Hematopoietic multipotent progenitor cell treated with erythropoietin and hydrocortisone succinate and interleukin-3 and kit ligand, for 8 days (in vitro differentiated cells): ENCODE data around the gene RAB7A.

Source experiments
- DNase-seq: peaks from one replicate; pipeline ENCODE4 v3.0.0-alpha.2; 2015

Gene RAB7A

GRCh38 chr3:128726023-128727016 is at the start of gene RAB7A:
Gene RAB7A (plus strand): TSS chr3:128726183. CDS start chr3:128795368, 69,185 bp downstream.
- peak; percentile 98 for DNase-seq

GRCh38 chr3:128679338-128679737 is 46.6 kb upstream of the RAB7A start:
- DNase-seq = no peak

GRCh38 chr3:128680603-128681368 is 45.2 kb upstream of the RAB7A start:
- DNase-seq = peak; percentile 98

DNA sequence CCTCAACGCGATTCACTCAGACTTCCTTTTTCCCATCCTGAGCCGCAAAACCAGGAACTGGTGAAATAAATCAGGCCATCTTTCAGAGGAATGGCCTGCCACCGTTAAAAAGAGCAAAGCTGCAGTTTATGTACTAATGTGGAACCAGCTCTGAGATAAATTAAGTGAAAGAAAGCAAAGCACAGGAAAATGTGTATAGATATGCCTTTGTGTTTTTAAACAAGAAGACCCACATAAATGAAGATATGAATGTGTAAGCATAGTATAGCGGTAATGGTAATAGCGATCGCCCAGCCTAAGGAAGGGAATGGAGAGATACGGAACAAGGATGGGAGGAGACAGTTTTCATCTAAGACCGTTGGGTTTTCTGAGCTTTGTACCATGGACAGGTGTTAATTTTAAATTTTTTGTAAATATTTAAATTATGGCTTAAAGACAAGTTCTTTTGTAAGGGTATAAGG is 44.6 kb upstream of the RAB7A start:
- DNase-seq = no peak

DNA sequence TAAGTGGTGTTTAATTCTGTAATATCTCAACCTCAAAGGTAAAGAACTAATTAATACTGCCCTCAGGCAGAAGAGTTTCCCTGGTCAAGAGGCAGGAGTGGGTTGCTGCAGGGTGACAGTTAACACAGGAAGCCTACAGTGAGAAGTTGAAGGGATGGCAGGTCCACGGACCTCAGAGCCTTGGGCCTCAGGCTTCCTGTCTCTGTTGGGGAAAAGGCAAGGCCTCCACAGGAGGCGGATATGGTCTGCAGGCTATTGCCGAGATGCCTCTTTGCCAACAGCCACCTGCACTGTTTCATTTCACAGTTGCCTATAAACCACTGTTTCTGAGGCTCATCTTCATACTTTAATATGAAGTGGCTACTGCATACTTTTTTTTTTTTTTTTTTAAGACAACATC is 42.0 kb upstream of the RAB7A start:
- DNase-seq = no peak

DNA sequence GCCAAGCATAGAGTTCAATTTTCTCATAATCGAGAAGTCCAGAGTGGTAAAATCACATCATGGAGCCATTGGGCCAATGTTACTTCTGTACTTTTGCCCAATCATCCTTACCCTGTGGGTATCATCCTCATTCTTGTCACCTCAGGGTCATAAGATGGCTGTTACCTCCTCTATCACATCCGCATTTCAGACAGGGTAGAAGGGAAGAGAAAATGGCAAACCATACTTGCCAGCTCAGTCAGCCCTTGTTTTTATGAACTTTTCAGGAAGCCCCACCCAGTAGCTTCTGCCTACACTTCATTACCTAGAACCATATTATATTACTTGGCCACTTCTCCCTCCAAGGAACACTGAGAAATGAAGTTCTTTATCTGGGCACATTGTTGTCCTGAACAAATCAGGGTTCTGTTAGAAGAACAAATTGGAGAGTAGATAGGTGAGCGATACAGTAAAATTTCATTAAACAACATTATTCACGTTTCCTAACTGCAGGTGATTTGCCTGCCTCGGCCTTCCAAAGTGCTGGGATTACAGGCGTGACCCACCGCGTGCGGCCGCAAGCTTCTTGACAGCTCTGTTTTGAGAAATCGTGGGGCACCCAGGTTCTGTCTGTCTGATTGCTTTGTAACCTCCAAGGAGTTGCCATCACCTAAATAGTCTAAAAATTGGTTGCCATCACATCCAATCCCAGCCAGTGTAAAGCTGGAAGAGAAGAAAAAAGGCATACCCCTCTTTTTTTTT is 40.8 kb upstream of the RAB7A start:
- DNase-seq = no peak

DNA sequence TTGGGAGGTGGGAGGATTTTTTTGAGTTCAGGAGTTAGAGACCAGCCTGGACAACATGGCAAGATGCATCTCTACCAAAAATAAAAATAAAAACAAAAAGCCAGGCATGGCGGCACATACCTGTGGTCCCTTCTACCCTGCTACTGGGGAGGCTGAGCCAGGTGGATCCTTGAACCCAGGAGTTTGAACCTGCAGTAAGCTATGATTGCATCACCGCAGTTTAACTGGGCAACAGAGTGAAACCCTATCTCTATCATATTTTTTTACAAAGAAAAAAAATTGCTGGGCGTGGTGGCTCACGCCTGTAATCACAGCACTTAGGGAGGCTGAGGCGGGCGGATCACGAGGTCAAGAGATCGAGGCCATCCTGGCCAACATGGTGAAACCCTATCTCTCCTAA is 39.5 kb upstream of the RAB7A start:
- no peak for DNase-seq

GRCh38 chr3:128689060-128689459 is 36.9 kb upstream of the RAB7A start:
- no peak for DNase-seq

- DNase-seq = no peak
Observed at GRCh38 chr3:128693696-128694095, 32.3 kb upstream of the RAB7A start.

- DNase-seq = no peak
Observed at GRCh38 chr3:128697341-128697740, 28.6 kb upstream of the RAB7A start.

GRCh38 chr3:128698211-128699047 is 27.6 kb upstream of the RAB7A start:
- peak; percentile 36 for DNase-seq

DNA sequence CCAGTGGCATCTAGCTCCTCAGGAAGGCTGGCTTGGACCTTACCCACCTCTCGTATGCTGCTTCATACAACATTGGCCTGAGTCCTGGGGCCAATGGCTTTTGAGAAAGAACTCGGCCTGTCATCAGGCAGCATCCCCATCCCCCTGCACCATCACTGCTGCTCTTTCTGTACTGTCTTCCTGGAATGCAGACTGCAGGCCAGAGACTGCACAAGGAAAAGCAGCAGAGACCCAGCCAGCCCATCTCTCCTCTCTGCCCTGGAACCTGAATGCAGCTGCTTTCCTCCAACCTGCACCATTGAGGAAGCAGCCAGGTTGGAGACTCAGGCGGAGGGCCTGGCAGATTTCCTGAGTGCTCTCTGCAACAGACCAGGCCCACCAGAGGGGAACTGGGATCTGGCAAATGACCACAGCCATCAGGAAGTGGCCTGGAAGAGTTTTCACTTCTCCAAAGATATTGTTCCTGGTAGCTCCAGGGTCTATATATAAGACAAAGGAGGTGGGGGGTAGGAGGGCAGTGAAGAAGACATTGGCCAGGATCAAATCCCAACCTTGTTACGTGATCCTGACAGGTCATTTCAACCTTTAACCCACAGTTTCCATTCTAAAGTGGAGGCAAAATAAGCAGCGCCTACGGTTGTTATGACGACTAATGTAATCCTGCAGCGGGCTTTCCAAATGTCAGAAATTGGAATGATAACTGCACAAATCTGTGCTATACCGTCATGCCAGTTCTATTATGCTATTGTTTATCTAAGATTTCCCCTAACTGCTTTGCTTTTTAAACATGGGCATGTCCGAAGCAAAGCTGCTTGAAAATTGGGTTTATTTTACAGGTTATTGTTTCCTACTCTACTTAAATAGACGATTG is 24.4 kb upstream of the RAB7A start:
- no peak for DNase-seq

DNA sequence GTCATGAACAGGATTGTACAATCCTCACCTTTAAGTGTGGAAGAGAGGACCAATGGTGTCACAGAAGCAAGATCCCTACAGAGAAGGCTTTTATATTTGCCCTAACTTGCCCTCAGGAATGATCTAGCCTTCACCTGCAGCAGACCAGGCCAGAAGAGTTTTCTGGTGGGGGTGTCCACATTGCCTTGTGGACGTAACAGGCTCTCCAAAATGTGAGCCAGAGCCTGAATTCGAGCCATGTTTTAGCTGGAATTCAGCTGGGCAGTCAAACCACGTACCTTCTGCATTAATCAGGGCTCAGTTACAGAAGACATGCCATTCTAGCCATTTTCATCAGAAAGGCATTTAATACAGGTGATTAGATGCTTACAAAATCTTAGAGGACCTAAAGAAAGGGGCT is 23.6 kb upstream of the RAB7A start:
- no peak for DNase-seq

DNA sequence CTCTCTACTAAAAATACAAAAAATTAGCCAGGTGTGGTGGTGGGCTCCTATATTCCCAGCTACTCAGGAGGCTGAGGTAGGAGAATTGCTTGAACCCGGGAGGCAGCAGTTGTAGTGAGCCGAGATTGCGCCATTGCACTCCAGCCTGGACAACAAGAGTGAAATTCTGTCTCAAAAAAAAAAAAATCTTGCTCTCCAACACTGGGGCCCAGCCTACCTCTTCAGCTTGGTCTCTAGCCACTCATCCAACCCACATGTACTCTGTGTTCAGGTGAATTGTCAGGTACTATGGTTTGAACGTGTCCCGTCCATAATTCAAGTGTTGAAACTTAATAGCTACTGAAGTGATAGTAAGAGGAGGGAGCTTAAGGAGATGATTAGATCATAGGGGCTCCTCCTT is 22.4 kb upstream of the RAB7A start:
- DNase-seq = no peak

DNA sequence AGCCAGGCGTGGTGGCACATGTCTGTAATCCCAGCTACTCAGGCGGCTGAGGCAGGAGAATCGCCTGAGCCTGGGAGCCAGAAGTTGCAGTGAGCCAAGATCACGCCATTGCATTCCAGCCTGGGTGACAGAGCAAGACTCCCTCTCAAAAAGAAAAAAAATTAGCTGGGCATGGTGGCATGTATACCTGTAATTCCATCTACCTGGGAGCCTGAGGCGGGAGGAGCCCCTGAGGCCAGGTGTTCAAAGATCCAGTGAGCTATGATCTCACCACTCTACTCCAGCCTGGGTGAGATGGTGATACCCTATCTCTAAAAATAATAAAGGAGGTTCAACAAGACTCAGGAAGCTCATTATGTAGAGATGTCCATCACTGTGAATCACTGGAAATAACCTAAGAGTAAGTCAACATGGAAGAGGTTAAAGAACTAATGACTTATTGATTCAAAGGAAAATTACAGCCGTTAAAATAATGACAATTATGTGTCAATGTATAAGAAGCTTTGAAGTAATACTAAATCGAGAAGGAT is 19.8 kb upstream of the RAB7A start:
- no peak for DNase-seq

- DNase-seq = no peak
Observed at GRCh38 chr3:128707928-128708494, 18.0 kb upstream of the RAB7A start.

- no peak for DNase-seq
Observed at GRCh38 chr3:128709038-128709437, 16.9 kb upstream of the RAB7A start.

GRCh38 chr3:128709506-128710210 is 16.3 kb upstream of the RAB7A start:
- no peak for DNase-seq

- DNase-seq = no peak
Observed at GRCh38 chr3:128710816-128711433, 15.1 kb upstream of the RAB7A start.
